ENCODE data around the gene MFAP4. TPM values are rescaled to one million over a fixed set of nuclear protein-coding genes. Genes with fewer than 3 reads are reported as not detected.

Gene MFAP4
- total and polyA plus RNA-seq, 12 donors: 7.2 to 84.5 (median 31.9) TPM

DNA sequence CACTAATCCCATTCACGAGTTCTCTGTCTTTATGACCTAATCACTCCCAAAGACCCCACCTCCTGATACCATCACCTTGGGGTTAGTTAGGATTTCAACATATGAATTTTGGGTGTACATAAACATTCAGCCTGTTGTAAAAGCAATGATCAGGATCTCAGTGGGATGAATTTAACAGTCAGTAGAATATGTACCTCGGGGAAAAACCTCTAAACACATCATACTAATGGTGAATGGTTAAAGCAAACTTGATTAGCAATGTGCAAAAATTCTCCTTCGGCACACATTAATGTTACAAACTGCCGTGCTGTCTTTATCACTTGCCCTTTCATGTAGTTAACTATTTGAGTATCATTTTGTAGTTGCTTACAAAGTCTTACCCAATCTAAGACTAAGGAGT is 34.2 kb upstream of the MFAP4 start:
- Histone ChIP-seq H3K27me3 (no peaks in the 10 kb centered on the region), H3K4me1 (replicated peaks in 1 of 2) (peaks cover 2 to 16% of the 10 kb centered on the region in 2 donors), H3K27ac (no peak overlapping the region), H3K36me3 (replicated peaks in 1 of 2) (no peaks in the 10 kb centered on the region), H3K9me3 (replicated peaks in 1 of 3) (no peaks in the 10 kb centered on the region), H3K4me3 (no peak overlapping the region)
- intact Hi-C loops (cut with DNase I): no loop called here
- TF ChIP-seq, protein P1, sequence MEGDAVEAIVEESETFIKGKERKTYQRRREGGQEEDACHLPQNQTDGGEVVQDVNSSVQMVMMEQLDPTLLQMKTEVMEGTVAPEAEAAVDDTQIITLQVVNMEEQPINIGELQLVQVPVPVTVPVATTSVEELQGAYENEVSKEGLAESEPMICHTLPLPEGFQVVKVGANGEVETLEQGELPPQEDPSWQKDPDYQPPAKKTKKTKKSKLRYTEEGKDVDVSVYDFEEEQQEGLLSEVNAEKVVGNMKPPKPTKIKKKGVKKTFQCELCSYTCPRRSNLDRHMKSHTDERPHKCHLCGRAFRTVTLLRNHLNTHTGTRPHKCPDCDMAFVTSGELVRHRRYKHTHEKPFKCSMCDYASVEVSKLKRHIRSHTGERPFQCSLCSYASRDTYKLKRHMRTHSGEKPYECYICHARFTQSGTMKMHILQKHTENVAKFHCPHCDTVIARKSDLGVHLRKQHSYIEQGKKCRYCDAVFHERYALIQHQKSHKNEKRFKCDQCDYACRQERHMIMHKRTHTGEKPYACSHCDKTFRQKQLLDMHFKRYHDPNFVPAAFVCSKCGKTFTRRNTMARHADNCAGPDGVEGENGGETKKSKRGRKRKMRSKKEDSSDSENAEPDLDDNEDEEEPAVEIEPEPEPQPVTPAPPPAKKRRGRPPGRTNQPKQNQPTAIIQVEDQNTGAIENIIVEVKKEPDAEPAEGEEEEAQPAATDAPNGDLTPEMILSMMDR (IDR thresholded peaks at IDR 0.05): no peak
- TF ChIP-seq POLR2A (IDR thresholded peaks at IDR 0.05): no peak
- DNase-seq: no peak
- WGBS, 4 donors: 75 to 83% (median 78%) methylated on average over 4 of the region's 4 CpGs

DNA sequence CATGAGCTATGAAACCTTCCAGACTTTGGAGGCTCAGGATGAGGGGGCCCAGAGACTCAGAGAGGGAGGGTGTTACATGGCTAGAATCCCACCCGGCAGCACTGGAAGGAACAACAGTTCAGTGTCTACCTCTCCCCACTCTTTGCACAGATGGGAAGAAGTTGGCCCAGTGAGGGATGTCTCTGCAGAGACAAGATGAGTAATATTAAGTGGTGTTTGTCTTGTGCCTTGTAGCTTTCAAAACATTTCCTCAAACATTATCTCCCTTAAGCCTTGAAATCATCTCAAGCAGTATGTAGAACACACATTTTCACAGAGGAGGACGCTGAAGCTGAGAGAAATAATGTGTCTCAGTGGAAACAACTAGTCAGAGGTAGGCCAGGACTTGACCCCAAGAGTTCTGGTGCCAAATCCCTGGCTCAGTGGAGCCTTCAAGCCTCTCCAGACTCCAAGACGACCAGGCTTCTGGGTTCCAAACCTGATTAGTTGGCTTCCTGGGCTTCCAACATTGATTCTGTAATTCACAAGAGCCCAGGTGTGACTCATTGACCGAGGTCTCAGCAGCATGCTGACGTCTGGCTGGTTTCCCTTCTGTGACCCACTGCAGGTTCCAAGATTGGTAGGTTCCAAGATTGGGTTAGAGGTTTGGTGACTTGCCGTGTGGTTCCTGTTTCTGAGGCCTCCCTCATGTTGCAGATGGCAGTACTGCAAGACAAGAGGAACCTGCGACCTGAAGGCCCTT is 31.4 kb upstream of the MFAP4 start:
- 74 to 76% (median 75%) methylated on average over 7 of the region's 7 CpGs for WGBS, 4 donors
- H3K27ac ChIP-seq: no peak overlapping the region
- H3K9me3 ChIP-seq (replicated peaks in 1 of 3): no peaks in the 10 kb centered on the region
- DNase-seq: no peak
- intact Hi-C loops (cut with DNase I): no loop called here
- H3K27me3 ChIP-seq: no peaks in the 10 kb centered on the region
- H3K36me3 ChIP-seq (replicated peaks in 1 of 2): no peaks in the 10 kb centered on the region
- no peak overlapping the region for H3K4me3 ChIP-seq
- no peaks in the 10 kb centered on the region for H3K4me1 ChIP-seq (replicated peaks in 1 of 2)
- TF ChIP-seq POLR2A (IDR thresholded peaks at IDR 0.05): no peak
- TF ChIP-seq, protein P1 (IDR thresholded peaks at IDR 0.05): no peak

DNA sequence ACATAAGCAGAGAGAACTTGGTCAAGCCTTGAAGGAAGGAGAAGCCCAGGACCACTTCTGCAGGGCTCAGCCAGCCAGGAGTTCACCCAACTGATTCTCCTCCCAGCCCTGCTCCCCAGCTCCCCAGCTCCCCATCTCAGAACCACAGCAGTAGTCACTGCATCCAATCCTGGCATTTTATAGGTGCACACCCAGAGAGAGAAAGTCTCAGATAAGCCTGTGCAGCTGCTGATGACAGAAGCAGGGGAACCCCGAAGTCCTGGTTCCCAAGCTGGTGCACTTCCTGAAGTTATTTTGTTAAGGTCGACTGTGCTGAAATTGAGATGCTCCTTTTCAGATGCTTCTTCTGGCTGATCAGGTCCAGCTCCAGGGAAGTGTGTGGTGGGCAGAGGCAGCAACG is 30.6 kb upstream of the MFAP4 start:
- no peak for TF ChIP-seq POLR2A (IDR thresholded peaks at IDR 0.05)
- TF ChIP-seq, protein P1 (IDR thresholded peaks at IDR 0.05): no peak
- 70 to 82% (median 78%) methylated on average over 3 of the region's 3 CpGs for WGBS, 4 donors
- intact Hi-C loops (cut with DNase I): no loop called here

DNA sequence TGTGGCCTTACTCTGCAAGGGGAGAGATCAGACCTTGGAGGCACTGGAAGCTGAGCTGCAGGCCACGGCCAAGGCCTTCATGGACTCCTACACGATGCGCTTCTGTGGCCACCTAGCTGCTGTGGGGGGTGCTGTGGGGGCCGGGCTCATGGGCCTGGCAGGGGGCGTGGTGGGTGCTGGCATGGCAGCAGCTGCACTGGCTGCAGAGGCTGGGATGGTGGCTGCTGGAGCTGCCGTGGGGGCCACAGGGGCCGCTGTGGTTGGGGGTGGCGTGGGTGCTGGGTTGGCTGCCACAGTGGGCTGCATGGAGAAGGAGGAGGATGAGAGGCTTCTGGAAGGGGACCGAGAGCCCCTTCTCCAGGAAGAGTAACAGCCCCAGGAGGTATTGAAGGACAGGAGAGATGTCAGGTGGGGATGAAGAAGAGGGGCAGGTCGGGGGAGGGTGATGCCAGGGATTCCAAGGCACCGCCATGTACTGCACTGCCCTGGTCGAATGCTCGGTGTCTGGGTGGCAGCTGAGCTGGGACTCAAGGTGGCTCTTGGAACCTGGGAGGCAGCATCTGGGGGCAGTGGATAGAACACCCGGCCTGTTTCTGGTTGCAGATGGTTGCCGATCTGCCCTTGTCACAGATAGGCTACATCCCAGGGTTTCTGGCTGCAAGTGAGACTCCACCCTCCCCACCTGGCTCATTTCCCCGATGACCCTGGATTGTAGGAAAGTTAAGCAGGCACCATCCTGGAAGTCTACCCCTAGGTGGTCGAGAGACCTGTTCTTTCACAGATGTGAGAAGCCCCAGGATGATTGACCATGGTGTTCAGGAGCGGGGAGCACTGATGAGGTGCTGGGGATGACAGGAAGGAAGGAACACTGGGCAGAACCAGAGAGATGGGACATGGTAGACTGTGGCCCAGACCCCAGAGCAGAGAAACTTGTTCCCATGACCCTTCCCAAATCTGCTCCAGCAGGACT is 29.1 kb upstream of the MFAP4 start:
- Histone ChIP-seq H3K27ac (no peak overlapping the region), H3K27me3 (no peaks in the 10 kb centered on the region), H3K36me3 (replicated peaks in 1 of 2) (no peaks in the 10 kb centered on the region), H3K4me1 (replicated peaks in 1 of 2) (no peaks in the 10 kb centered on the region), H3K9me3 (replicated peaks in 1 of 3) (no peaks in the 10 kb centered on the region), H3K4me3 (no peak overlapping the region)
- WGBS, 4 donors: 87 to 91% (median 89%) methylated on average over 11 to 18 of the region's 18 CpGs
- TF ChIP-seq POLR2A (IDR thresholded peaks at IDR 0.05): no peak
- TF ChIP-seq, protein P1 (IDR thresholded peaks at IDR 0.05): no peak
- no peak for DNase-seq
- intact Hi-C loops (cut with DNase I): no loop called here

More for the DNA sequence above, 30.6 kb upstream of the MFAP4 start:
- no peaks in the 10 kb centered on the region for H3K36me3 ChIP-seq (replicated peaks in 1 of 2)
- H3K27me3 ChIP-seq: no peaks in the 10 kb centered on the region
- no peaks in the 10 kb centered on the region for H3K4me1 ChIP-seq (replicated peaks in 1 of 2)
- H3K9me3 ChIP-seq (replicated peaks in 1 of 3): no peaks in the 10 kb centered on the region
- H3K27ac ChIP-seq: no peak overlapping the region
- no peak for DNase-seq
- no peak overlapping the region for H3K4me3 ChIP-seq
